Peyer's patch (tissue), 4 donors: ENCODE data around the gene ASXL1.

Experiments
- POLR2A ChIP-seq, 2 donors: fragments of 450-650 bp; IDR thresholded peaks; one replicate each; pipeline ENCODE4 v1.5.1; 2017; ENCODE audit warnings: antibody characterized with exemption in 2 of 2, mild to moderate bottlenecking in 2 of 2, moderate library complexity in 2 of 2
- TF ChIP-seq, protein P1 (sequence below), 6 experiments: fragments of 450-650 bp in 4 of 6; fragments of 200-600 bp in 2 of 6; sonication (generic) in 1 of 6; IDR thresholded peaks; one replicate each; pipeline ENCODE4 v1.5.1; 2017 to 2019; ENCODE audit warnings: antibody characterized with exemption in 6 of 6, mild to moderate bottlenecking in 3 of 6, moderate library complexity in 1 of 6

DNA sequence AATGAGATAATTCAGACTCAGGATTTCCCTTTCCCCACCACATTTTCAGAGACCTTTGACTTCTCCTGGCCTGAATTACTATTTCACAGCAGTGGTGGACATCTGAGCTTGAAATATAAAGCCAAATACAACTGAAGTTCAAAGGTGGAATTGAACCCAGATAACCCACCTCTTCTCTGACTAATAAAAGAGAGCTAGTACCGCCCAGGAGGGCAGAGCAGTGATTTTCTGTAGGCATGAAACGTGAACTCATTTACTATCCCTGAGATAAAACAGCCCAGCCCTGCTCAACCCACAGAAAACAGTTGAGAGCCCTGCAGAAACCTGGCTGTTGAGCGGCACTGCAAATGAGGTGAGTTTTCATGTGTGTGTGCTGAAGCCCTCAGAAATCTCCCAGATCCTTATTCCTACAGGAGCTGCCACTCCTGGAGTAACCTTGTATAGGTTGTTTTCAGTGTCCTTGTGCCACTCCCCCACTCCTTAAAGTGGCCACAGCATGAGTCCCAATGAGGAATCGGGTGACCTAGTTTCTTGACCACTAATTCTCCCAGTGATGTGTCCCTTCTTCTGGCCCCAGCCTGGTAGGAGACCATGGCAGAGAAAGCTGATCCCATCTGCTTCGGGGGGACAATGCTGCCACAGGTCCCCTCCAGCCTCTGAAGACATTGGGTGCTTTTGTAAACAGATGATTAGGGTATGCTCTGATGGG lies 127.8 kb downstream of the ASXL1 start:
- peak; percentile 22 to 43 for TF ChIP-seq POLR2A (IDR thresholded peaks at IDR 0.05)
- TF ChIP-seq, protein P1, sequence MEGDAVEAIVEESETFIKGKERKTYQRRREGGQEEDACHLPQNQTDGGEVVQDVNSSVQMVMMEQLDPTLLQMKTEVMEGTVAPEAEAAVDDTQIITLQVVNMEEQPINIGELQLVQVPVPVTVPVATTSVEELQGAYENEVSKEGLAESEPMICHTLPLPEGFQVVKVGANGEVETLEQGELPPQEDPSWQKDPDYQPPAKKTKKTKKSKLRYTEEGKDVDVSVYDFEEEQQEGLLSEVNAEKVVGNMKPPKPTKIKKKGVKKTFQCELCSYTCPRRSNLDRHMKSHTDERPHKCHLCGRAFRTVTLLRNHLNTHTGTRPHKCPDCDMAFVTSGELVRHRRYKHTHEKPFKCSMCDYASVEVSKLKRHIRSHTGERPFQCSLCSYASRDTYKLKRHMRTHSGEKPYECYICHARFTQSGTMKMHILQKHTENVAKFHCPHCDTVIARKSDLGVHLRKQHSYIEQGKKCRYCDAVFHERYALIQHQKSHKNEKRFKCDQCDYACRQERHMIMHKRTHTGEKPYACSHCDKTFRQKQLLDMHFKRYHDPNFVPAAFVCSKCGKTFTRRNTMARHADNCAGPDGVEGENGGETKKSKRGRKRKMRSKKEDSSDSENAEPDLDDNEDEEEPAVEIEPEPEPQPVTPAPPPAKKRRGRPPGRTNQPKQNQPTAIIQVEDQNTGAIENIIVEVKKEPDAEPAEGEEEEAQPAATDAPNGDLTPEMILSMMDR (IDR thresholded peaks at IDR 0.05) = no peak
